Stimulated activated CD4-positive, alpha-beta T cell treated with anti-CD3 and anti-CD28 coated beads, Interleukin-1b, Interleukin-23, amount 100 ng/mL, for 24 hours (primary cell): ENCODE results near the gene PACSIN2.
"Not testable (repeated sequence)": the region's sequence is repeated elsewhere in the genome, so short reads cannot be mapped to it uniquely, and the experiment has no call there.

ENCODE experiments used
- DNase-seq, 4 experiments: peaks; one replicate each; pipeline ENCODE4 v3.0.0-alpha.2; 2020; ENCODE audit warnings: low read depth in 4 of 4, low spot score in 1 of 4

The PACSIN2 gene

DNA sequence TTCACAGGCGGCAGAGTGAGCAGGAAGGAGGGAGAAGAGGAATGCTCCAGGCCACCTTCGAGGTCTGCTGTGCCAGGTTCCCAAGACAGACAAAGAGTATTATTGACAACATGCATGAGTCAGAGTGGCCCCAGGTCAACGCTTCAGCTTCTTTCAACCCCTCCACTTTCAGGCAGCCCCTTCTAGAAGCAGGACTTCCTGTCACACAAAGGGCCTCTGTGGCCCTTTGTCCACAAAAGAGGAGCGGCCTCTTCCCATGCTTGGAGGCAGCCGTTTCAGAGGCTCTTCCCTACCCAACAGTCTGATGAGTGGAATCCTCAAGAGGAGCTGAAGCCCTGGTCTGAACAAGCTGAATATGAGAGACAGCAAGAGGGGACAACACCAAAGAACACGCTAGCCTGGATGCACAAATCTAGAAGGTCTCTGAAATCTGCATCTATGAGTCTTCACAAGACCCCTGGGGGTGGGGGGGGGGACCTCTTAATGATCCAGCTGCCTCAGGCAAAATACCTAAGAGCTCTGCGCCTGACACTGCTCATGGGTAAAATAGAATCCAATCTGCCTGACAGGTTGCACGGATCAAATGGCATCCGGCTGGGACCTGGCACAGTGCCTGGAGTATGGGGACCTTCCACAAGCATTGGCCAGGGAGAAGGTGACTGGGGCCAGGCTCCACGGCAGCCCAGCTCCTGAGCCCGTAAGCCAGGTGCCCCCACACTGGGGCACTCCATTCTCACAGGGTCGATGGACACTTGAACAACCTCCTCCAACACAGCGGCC lies 67.5 kb downstream of the PACSIN2 start:
- DNase-seq: no peak

DNA sequence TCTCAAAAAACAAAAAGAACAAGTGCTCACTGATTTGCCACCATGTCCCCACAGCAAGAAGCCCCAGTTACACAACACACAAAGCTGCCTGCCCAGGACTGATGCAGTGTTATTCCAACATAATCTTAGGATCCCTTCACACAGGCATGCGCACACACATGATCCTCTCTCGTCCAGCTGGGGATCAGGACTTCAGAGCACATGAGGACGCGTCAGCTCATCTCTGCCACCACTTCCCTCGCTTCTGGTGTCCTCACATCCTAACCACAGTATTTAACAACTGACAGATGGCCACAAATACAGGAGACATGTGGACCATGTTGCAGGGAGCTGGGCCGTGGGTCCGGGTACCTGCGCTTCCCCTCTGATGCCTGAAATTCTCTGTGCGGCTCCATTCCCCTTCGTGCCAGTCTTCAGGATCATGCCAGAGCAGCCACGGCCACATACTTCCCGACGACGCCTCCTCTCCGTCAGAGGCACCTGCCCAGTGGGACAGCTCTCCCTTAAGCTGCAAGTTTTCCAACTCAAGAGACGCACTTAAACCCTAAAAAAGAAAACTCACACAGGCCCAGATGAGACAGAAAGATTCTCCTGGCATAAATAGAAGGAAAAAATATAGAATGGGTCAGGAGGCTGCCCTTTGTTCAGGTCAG lies 68.3 kb downstream of the PACSIN2 start:
- no peak for DNase-seq

DNA sequence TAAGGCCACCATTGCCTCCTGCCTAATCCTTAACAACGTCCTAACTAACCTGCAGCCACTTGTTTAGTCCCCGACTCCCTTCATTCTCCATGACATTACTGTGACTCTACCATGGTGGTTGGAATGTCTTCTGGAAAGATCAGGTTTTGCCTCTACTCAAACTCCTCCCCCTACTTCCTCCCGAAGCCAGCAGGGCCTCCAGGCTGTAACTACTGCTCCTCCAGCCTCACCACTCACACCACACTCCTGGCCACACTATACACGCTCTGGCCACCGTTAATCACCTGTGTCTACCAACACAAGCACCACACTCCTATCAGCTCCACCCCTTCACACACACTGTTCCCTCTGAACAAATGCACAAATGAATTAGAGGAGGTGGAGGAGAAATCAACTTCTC lies 69.2 kb downstream of the PACSIN2 start:
- DNase-seq: no peak

GRCh38 chr22:42945027-42945426 lies 69.9 kb downstream of the PACSIN2 start:
- DNase-seq: no peak

DNA sequence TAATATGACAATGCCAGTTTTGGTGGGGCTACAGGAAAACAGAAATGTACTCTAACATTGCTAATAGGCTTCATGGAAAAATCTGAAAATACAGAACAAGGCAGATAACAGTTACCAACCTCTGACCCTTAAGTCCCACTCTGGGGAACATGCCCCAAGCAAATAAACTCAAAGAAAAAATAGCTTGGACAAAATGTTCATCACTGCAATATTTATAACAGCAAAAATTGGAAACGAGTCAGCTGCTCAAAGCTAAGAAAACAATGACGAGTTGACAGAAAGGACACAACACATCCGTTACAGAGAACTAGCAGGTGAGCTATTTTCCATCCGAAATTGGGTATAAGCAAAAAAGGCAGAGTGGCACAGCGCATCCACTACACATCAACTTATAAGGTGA lies 70.5 kb downstream of the PACSIN2 start:
- DNase-seq: no peak

GRCh38 chr22:42943981-42944380 lies 71.0 kb downstream of the PACSIN2 start:
- DNase-seq: no peak

DNA sequence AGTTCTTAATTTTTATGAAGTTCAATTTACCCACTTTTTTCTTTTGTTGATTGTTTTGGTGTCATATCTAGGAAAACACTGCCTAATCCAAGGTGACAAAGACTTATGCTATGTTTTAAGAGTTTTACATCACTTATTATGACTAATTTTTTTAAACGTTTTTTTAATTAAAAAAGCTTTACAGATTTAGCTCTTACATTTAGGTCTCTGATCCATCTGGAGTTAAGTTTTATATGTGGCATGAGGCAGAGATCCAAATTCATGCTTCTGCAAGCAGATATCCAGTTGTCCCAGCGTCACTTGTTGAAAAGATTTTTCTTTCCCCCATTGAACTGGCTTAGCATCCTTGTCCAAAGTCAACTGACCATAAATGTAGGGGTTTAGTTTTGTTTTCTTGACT lies 72.6 kb downstream of the PACSIN2 start:
- DNase-seq: no peak

GRCh38 chr22:42939941-42940653 lies 74.9 kb downstream of the PACSIN2 start:
- no peak for DNase-seq

DNA sequence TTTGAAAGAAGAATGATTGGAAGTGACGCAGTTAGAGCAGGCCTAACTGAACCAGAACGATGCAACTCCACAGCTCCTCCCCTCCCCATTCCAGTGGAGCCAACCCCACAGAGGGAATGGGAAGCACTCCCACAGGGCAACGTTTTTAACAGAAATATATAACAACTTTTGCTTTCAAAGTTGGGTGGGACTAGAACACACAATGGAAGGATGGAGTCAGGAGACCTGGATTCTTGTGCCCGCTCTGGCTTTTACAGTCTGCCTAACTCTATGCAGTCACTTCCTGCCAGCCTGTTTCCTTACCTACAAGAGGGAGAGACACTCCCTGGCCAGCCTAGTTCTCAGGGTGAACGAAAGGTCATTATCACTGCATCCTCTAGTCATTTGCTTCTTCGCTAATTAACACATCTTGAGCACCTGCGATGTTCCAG lies 75.5 kb downstream of the PACSIN2 start:
- DNase-seq: no peak

GRCh38 chr22:42938976-42939375 lies 76.0 kb downstream of the PACSIN2 start:
- no peak for DNase-seq

- DNase-seq: no peak
Measured at GRCh38 chr22:42938449-42938848, 76.5 kb downstream of the PACSIN2 start.

DNA sequence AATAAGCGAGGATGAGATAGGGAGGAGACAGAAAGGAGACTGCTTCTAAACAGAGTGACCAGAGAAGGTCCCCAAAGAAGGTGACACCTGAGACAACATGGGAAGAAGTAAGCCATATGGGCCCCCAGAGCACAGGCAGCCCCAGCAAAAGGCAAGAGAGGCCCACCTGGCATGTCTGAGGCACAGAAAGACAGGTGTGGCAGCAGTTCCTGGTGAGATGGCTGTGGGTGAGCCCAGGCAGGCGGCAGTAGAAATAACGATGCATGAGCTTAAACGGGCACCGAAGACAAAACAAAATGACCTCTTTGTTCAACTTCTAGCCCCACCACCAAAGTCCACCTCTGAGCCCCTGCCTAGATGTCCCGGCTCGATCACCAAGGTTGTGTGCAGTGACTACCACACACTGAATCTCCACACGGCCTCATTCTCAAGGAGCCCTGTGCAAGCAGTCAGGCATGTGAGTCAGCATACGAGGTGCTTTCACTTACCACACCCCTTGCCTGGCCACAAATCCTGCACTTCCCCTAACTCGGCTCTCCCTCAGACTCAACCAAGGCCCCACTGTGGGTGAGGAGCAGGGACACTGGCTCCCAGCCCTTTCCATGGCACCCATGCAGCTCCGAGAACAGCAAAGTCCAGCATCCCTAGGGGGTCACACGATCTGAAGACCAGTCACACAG lies 77.6 kb downstream of the PACSIN2 start:
- peak in 2 of 4 experiments; percentile 16 to 27 for DNase-seq

- DNase-seq: not testable (repeated sequence)
Measured at GRCh38 chr22:42936680-42937079, 78.3 kb downstream of the PACSIN2 start.

DNA sequence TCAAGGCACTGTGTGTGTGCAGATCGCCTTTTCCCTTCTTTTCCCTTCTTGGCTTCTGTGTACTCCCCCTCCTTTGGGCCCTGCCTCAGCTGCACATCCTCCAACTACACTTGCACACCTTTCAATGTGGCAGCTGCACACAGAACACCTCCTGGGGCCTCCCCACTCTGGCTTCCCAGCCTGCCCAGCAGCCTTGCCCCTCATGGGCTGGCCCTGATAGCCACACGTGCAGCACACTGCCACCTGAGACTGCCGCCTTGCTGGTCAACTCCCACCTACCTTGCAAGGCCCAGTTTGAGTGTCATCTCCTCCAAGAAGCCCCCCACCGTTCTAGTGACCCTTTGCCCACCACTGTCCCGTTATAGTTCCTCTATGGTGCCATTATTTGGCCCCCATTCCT lies 80.6 kb downstream of the PACSIN2 start:
- no peak for DNase-seq

DNA sequence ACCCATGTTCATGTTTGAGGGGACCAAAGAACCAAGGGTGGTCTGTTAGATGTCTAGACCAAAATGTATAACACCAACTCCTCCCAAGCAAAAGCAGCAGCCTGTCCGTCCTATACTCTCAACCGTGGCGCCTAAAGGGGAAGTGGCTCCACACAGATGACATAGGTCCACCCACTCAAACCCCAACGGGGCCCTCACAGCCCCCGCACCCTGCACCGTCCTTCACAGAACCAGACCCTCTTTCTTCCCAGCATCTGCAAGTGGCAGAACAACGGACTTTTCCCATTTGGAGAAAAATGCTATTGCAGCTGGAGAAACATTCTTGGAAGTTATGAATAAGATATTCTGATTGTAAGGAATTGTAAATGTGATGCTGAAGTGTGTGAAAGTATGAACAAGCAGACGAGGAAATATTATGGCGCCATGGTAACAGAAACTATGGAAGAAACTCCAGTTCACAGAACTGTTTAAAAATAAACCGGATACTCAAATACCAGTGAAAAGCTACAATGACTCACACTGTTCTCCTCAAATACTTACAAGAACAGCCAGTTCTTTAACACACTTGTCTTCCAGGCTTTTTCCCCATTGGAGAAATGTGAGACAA lies 81.4 kb downstream of the PACSIN2 start:
- peak in 1 of 4 experiments; percentile 4 for DNase-seq

- no peak for DNase-seq
Measured at GRCh38 chr22:42932857-42933484, 82.0 kb downstream of the PACSIN2 start.

- no peak for DNase-seq
Measured at GRCh38 chr22:42932197-42932519, 82.8 kb downstream of the PACSIN2 start.

DNA sequence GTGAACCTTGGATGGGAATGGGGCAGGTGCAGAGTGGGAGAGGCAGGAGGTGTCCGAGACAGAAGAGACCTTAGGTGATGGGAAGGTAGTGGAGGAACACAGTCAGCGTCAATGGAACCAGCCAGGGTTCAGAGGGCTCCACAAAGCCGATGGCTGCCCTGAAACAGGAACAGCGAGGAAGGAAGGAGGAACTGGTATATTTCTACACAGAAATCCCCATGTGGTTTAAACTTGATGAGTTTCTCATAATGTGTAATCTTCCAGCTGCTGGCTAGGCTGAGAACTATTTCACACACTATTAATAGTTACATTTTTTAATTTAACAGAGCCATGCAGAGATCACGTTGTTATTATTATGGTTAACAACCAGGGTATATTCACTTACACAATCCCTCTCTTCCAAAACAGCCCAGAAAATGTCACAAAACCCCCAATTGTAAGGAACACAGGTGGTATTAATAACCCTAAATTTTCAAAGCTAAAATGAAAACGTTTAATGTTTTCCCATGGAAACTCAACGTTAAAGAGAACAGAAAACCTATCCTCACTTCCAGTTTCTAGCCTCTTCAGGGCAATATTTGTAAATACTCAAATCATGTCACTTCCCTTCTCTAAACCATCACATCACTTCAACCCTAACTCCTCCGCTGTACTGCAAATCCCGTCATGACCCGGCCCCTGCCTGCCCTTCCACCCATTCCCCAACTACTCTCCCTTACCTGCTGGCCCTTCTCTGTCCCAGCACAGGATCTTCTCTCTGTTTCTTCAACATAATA lies 83.3 kb downstream of the PACSIN2 start:
- DNase-seq: no peak

DNA sequence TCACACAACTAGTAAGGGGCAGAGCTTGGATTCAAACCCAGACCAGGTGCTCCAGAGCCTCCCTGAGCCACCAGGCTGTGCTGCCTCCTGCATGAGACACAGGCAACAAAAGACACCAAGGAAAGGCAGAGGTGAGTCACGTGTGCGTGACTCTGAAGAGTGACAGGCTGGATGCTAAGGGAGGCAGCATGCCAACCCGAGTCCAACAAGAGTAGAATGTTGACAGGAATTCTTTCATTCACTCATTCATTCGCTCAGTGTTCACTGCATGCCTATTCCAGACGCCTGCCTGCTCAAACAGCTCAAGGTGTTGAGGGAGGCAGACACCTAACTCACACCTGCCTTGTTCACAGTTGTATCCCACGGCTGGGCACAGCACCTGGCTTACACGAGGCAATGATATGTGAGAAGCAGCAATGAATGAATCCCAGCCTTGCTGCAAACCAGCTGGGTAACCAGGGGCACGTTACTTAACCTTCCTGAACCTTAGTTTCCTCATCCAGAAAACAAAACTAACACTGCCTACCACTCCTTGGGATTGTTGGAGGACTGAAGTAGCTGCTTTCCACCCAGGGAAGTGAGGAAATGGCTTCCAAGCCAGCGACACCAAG lies 84.0 kb downstream of the PACSIN2 start:
- no peak for DNase-seq

DNA sequence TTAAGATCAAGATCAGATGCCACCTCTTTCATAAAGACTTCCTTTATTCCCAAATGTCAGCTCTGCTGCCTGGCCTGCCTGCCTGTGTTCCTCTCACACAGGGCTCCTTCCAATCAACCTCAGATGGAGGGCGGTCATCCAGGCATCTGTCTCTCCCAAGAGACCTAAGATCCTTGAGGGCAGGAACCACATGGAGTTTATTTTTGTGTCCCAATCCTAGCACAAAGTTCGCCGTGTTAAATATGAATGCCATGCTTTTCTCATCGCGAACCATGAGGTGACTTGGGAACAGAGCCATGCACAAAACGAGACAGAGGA lies 85.2 kb downstream of the PACSIN2 start:
- DNase-seq: no peak
